Endothelial cell (in vitro differentiated cells): ENCODE measurements around the gene KCTD21. TPM values are rescaled to one million over a fixed set of nuclear protein-coding genes. Genes with fewer than 3 reads are reported as not detected.
"Not testable (repeated sequence)": the region's sequence is repeated elsewhere in the genome, so short reads cannot be mapped to it uniquely, and the experiment has no call there.

ENCODE experiments used
- DNase-seq: peaks from one replicate; pipeline ENCODE4 v3.0.0; 2021; ENCODE audit warnings: low spot score
- H3K27ac Mint-ChIP-seq: one replicate; pipeline ENCODE4 v1.8.0; 2021; ENCODE audit warnings: mixed read lengths, inconsistent platforms; ENCODE audit not compliant: unreplicated experiment
- H3K27me3 Mint-ChIP-seq: one replicate; pipeline ENCODE4 v1.8.0; 2021; ENCODE audit warnings: mild to moderate bottlenecking, moderate library complexity, mixed read lengths, inconsistent platforms; ENCODE audit not compliant: unreplicated experiment
- H3K36me3 Mint-ChIP-seq: one replicate; pipeline ENCODE4 v1.8.0; 2021; ENCODE audit warnings: mild to moderate bottlenecking, low read depth, mixed read lengths, inconsistent platforms; ENCODE audit not compliant: unreplicated experiment
- H3K4me1 Mint-ChIP-seq: one replicate; pipeline ENCODE4 v1.8.0; 2021; ENCODE audit warnings: mild to moderate bottlenecking, mixed read lengths, inconsistent platforms; ENCODE audit not compliant: unreplicated experiment
- H3K4me3 Mint-ChIP-seq: one replicate; pipeline ENCODE4 v1.8.0; 2021; ENCODE audit warnings: mild to moderate bottlenecking, mixed read lengths, inconsistent platforms; ENCODE audit not compliant: unreplicated experiment
- H3K9me3 Mint-ChIP-seq: one replicate; pipeline ENCODE4 v1.8.0; 2021; ENCODE audit warnings: mixed read lengths, inconsistent platforms; ENCODE audit not compliant: unreplicated experiment
- CTCF ChIP-seq: fragments of 200-600 bp; sonication (generic); IDR thresholded peaks from one replicate; pipeline ENCODE4 v1.5.0; 2021; ENCODE audit warnings: antibody characterized with exemption; ENCODE audit not compliant: unreplicated experiment
- total RNA-seq: library from RNA; stranded (reverse); fragmentation: NEBNext Ultra II Directional; extraction: Animal tissue kit (Norgen Biotek cat#: 25700); gene quantifications from one replicate; pipeline ENCODE4 v1.2.1, GENCODE V29; 2021; ENCODE audit not compliant: unreplicated experiment

KCTD21 gene
- total RNA-seq, 1 donor from 2014 or later: 11.4 TPM

- H3K27me3 Mint-ChIP-seq: peaks cover 8% of the 10 kb centered on the region
- no peaks in the 10 kb centered on the region for H3K9me3 Mint-ChIP-seq
- no peak for TF ChIP-seq CTCF
- no peak overlapping the region for H3K27ac Mint-ChIP-seq
- peaks cover 49% of the 10 kb centered on the region for H3K36me3 Mint-ChIP-seq
- peak overlapping the region; percentile 45 for H3K4me3 Mint-ChIP-seq
- no peak for DNase-seq
- H3K4me1 Mint-ChIP-seq: peaks cover 11% of the 10 kb centered on the region
Observed at GRCh38 chr11:78176605-78177141, 11.8 kb downstream of the KCTD21 start.

GRCh38 chr11:78175862-78176261, 12.6 kb downstream of the KCTD21 start:
- Mint-ChIP-seq H3K36me3 (peaks cover 53% of the 10 kb centered on the region), H3K4me3 (peak overlapping the region; percentile 45)
- not testable (repeated sequence) for H3K9me3 Mint-ChIP-seq, H3K4me1 Mint-ChIP-seq, DNase-seq, H3K27ac Mint-ChIP-seq, H3K27me3 Mint-ChIP-seq

GRCh38 chr11:78171951-78172350, 16.5 kb downstream of the KCTD21 start:
- no peak for DNase-seq
- H3K4me3 Mint-ChIP-seq: no peak overlapping the region
- peaks cover 13% of the 10 kb centered on the region for H3K4me1 Mint-ChIP-seq
- H3K9me3 Mint-ChIP-seq: no peaks in the 10 kb centered on the region
- H3K27ac Mint-ChIP-seq: no peak overlapping the region
- peaks cover 3% of the 10 kb centered on the region for H3K27me3 Mint-ChIP-seq
- no peak for TF ChIP-seq CTCF
- peaks cover 48% of the 10 kb centered on the region for H3K36me3 Mint-ChIP-seq

- H3K27me3 Mint-ChIP-seq: peaks cover 3% of the 10 kb centered on the region
- no peak for TF ChIP-seq CTCF
- peak overlapping the region; percentile 8 for H3K27ac Mint-ChIP-seq
- no peak for DNase-seq
- peaks cover 13% of the 10 kb centered on the region for H3K4me1 Mint-ChIP-seq
- no peaks in the 10 kb centered on the region for H3K9me3 Mint-ChIP-seq
- peaks cover 38% of the 10 kb centered on the region for H3K36me3 Mint-ChIP-seq
- no peak overlapping the region for H3K4me3 Mint-ChIP-seq
Observed at GRCh38 chr11:78170874-78171549, 17.4 kb downstream of the KCTD21 start.

- Mint-ChIP-seq H3K27me3 (peaks cover 3% of the 10 kb centered on the region), H3K9me3 (no peaks in the 10 kb centered on the region), H3K4me3 (no peak overlapping the region), H3K4me1 (peaks cover 13% of the 10 kb centered on the region), H3K36me3 (peaks cover 37% of the 10 kb centered on the region), H3K27ac (peak overlapping the region; percentile 8)
- no peak for TF ChIP-seq CTCF
- no peak for DNase-seq
Observed at GRCh38 chr11:78170413-78170812, 18.0 kb downstream of the KCTD21 start.
